GM19023 (cell line): ENCODE measurements around the gene LETMD1.
"Not testable (repeated sequence)": the region's sequence is repeated elsewhere in the genome, so short reads cannot be mapped to it uniquely, and the experiment has no call there.

ENCODE experiments used
- ATAC-seq: cut with Tn5 transposase; IDR thresholded peaks from one replicate; pipeline ENCODE4 v1.9.1; 2021; ENCODE audit warnings: mild to moderate bottlenecking, moderate library complexity; ENCODE audit not compliant: unreplicated experiment

Gene LETMD1

GRCh38 chr12:51076236-51076930 is 28.3 kb downstream of the LETMD1 start:
- ATAC-seq, result no peak

DNA sequence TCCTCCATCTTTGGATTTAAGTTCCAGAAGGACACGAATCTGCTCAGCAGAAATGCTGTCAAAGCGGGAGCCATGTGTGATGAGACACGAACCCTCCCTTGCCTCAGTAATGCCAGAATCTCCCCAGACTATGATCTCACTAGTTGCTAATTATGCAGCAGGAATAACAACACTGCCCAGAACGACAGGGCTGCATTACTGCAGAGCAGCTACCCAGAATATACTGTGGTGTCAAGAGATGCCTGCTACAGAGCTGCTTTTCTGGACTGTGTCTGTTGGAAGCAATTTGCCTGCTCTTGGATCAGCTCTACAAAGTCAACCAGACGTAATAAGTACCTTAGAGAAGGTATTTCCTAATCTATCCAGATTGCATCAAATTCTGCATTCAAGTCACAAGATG is 29.8 kb downstream of the LETMD1 start:
- ATAC-seq, result no peak

DNA sequence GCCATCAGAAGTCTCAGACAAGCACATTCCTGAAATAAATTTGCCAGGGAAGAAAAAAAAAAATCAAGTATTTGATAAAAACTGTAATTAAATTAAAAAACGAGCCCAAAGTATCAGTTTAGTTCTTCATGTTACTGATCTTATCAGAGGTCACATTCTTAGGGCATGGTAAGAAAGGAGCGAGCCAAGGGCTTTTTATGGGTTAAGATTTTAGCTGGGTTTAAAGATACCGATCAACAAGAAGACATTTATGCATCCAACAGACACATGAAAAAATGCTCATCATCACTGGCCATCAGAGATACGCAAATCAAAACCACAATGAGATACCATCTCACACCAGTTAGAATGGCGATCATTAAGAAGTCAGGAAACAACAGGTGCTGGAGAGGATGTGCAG is 30.2 kb downstream of the LETMD1 start:
- ATAC-seq, result not testable (repeated sequence)

GRCh38 chr12:51078866-51079265 is 30.7 kb downstream of the LETMD1 start:
- not testable (repeated sequence) for ATAC-seq

GRCh38 chr12:51080136-51080535 is 32.0 kb downstream of the LETMD1 start:
- ATAC-seq, result no peak

- no peak for ATAC-seq
Measured at GRCh38 chr12:51081421-51081820, 33.3 kb downstream of the LETMD1 start.

DNA sequence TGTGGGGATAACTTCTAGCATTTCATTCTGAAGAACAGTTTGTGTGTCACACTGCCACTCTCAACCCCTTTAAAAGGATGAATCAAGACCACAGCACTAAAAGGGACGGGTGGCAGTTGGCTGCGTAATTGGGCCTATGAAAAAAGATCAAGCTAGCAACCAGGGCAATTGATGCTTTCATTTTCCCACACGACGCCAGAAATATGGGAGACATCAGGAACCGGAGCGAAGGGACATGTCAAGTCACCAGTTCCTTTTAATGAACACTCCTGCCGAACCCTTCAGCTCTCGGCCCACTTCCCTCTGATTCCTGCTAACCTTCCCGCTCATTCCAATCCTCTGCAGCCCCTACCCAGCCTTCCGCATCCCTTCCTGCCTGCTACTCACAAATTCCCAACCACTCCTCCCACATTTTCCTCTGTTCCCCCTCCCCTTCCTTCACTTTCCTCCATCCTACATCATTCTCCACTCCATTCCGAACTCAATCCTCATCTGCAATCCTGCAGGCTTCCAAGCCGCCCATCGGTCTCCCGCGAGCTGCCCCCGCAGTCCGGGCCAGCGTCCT is 34.5 kb downstream of the LETMD1 start:
- ATAC-seq, result no peak

DNA sequence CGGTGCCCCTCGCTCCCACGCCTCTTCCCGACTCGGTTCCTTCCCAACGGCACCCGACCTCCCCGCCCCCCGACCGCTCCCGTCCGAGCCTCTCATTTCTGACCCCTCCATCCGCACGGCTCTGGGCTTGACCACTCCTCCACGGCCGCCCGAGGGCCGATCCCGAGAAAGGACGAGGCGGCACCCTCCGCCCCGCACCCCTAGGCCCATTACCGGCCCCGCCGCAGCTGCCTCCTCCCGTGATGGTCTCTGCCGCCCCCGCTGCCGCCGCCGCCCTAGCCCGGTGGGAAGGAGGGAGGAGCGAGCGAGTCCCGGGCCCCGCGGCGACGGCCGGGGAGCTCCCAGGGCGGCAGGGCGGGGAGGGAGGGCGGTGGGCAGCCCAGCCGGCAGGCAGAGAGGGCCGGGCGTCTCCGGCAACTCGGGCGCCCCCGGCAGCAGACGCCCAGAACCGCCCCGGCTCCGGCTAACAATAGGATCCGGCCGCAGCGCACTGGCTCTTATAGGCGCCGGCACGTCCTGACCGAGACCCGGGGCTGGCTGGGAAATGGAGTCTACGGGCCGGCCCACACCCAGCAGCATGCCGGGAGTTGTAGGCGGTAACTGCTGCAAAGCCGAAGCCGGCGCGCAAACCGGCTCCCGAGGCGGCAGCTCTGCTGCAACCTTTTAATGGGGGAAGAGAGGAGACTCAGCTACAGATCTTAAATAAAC is 35.2 kb downstream of the LETMD1 start, which contains the start of gene CSRNP2:
Gene CSRNP2, minus strand, starts transcription at position 471 of the 708 bp plus-strand sequence. CDS start 7,035 bp downstream, outside the sequence.
- peak; percentile 97 for ATAC-seq

DNA sequence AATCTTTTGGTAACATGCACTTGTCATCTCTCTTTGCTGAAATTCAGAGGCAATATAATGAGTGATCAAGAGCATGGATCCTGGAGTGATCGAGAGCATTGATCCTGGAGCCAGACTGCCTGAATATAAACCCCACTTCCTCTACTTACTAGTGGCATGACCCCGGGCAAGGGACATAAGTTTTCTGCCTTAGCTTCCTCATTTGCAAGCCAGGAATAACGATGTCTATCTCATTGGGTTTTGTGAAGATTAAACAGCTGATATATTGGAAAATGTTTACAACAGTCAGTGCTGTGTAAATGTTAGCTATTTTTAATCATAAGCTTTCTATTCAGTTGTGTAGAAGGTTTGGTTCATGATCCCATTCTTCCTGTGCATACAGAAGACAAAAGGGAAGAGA is 37.6 kb downstream of the LETMD1 start:
- ATAC-seq, result no peak

GRCh38 chr12:51086933-51087332 is 38.8 kb downstream of the LETMD1 start:
- ATAC-seq, result no peak

- no peak for ATAC-seq
Measured at GRCh38 chr12:51087818-51088217, 39.7 kb downstream of the LETMD1 start.

DNA sequence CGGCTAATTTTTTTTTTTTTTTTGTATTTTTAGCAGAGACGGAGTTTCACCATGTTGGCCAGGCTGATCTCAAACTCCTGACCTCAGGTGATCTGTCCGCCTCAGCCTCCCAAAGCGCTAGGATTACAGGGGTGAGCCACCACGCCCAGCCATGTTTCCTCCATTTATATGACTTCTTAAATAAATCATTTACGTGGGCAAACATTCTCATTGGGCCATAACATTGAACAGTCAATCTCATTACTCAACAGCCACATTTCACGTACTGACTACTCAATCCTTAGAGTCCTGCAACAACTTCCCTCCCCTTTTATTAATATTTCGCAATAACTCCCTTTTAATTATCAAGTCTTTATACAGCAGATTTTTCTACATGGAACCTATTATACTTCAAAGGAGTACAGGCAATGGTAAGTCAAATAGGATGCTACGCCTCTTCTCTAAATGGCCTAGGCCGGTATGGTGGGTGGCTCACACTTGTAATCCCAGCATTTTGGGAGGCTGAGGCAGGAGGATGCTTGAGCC is 42.6 kb downstream of the LETMD1 start:
- ATAC-seq, result no peak

DNA sequence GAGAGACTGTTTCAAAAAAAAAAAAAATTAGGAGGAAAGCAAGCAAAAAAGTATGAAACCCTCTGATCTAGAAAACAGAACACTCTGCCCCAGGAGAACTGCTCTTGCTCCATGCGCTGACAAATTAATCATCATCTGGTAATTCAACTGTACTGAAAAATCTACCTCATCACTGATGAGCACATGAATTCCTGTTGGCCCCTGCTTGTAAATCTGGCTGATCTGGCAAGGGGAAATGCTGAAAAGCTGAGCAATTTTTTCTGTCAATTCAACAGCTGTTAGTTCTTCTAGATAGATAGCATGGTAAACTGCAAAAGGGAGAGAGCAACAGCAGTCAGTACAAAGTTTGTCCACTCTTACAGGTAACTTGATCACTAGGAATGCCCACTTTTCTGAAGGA is 50.5 kb downstream of the LETMD1 start:
- ATAC-seq, result no peak

- no peak for ATAC-seq
Measured at GRCh38 chr12:51103977-51104376, 55.9 kb downstream of the LETMD1 start.

DNA sequence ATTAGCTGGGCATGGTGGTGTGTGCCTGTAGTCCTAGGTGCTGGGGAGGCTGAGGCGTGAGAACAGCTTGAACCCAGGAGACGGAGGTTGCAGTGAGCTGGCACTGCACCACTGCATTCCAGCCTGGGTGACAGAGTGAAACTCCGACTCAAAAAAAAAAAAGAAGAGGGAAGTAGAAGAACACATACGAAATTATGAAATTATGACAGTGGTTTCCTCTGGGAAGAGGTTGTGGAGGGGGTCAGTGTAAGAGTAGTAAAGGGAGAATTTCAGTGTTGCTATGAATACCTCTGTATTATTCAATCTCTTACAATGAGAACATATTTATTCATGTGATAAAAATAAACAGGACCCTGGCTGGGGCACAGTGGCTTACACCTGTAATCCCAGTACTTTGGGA is 60.0 kb downstream of the LETMD1 start:
- no peak for ATAC-seq
